GM15510 (cell line): Measurements from ENCODE around the gene TMEM37.

Experiments used
- POLR2A ChIP-seq: IDR thresholded peaks from 3 replicates; pipeline ENCODE4 v1.6.1; 2011; ENCODE audit warnings: borderline replicate concordance; ENCODE audit not compliant: insufficient read length; ENCODE audit errors: extremely low read depth

The TMEM37 gene

GRCh38 chr2:119431155-119431975 is at the start of gene TMEM37:
TSS of gene TMEM37 (plus strand) at chr2:119431854. CDS start at chr2:119431904, 50 bp downstream.
- TF ChIP-seq POLR2A = no peak

GRCh38 chr2:119383410-119384140 is 48.1 kb upstream of the TMEM37 start:
- TF ChIP-seq POLR2A = no peak

- no peak for TF ChIP-seq POLR2A
These were observed 46.7 kb upstream of the TMEM37 start for GRCh38 chr2:119384971-119385370.

GRCh38 chr2:119385466-119385865 is 46.2 kb upstream of the TMEM37 start:
- TF ChIP-seq POLR2A = no peak

- TF ChIP-seq POLR2A = no peak
These were observed 44.1 kb upstream of the TMEM37 start for GRCh38 chr2:119387381-119388129.

- no peak for TF ChIP-seq POLR2A
These were observed 41.9 kb upstream of the TMEM37 start for GRCh38 chr2:119389615-119390306.

- TF ChIP-seq POLR2A = no peak
These were observed 37.5 kb upstream of the TMEM37 start for GRCh38 chr2:119393971-119394748.

GRCh38 chr2:119397196-119397595 is 34.5 kb upstream of the TMEM37 start:
- TF ChIP-seq POLR2A = no peak

GRCh38 chr2:119402106-119402505 is 29.5 kb upstream of the TMEM37 start:
- TF ChIP-seq POLR2A = no peak

GRCh38 chr2:119402645-119403560 is 28.8 kb upstream of the TMEM37 start:
- no peak for TF ChIP-seq POLR2A

GRCh38 chr2:119405151-119405550 is 26.5 kb upstream of the TMEM37 start:
- no peak for TF ChIP-seq POLR2A

- no peak for TF ChIP-seq POLR2A
These were observed 24.0 kb upstream of the TMEM37 start for GRCh38 chr2:119407430-119408220.
